Ovary (tissue), 9 donors: ENCODE data around the gene NPW. TPM values are rescaled to one million over a fixed set of nuclear protein-coding genes. Genes with fewer than 3 reads are reported as not detected.

ENCODE experiments used
- DNase-seq, 5 donors: peaks; one replicate each; pipeline ENCODE4 v3.0.0-alpha.2; 2019 to 2020
- H3K27ac ChIP-seq, 2 donors: fragments of 200-600 bp; one replicate each; pipeline versions ENCODE4 v1.5.1 to v1.8.0; 2019 to 2022
- H3K27me3 ChIP-seq: fragments of 200-600 bp; one replicate; pipeline ENCODE4 v1.8.0; 2022
- H3K36me3 ChIP-seq: fragments of 200-600 bp; sonication (generic); one replicate; pipeline ENCODE4 v1.5.1; 2019
- H3K4me1 ChIP-seq: one replicate; pipeline ENCODE4 v1.8.1; 2013; ENCODE audit warnings: mild to moderate bottlenecking, moderate library complexity; ENCODE audit not compliant: insufficient read depth
- H3K4me3 ChIP-seq: fragments of 200-600 bp; sonication (generic); one replicate; pipeline ENCODE4 v1.5.1; 2017
- H3K9me3 ChIP-seq, 2 donors: fragments of 200-600 bp in 1 of 2; sonication (generic) in 1 of 2; one replicate each; pipeline versions ENCODE4 v1.5.1 to v1.8.1; 2013 to 2019; ENCODE audit warnings: mild to moderate bottlenecking in 1 of 2, moderate library complexity in 1 of 2
- EP300 ChIP-seq: sonication (generic); formaldehyde crosslinking; IDR thresholded peaks from one replicate; pipeline ENCODE4 v1.6.1; 2017; ENCODE audit warnings: antibody characterized with exemption
- POLR2A ChIP-seq: fragments of 450-650 bp; IDR thresholded peaks from one replicate; pipeline ENCODE4 v1.6.1; 2017; ENCODE audit warnings: antibody characterized with exemption, mild to moderate bottlenecking, moderate library complexity
- WGBS, 3 donors: extraction: QIAGEN DNeasy Blood & Tissue Kit in 1 of 3; methylation state at CpG; one replicate each; pipeline versions ENCODE4 v1.1.5 to v1.1.7; 2013 to 2017; 5-methylcytosine and 5-hydroxymethylcytosine counted together
- intact Hi-C, 4 donors: fragments of 100-400 bp; cut with DNase I; formaldehyde crosslinking; loops; one replicate each; pipeline versions ENCODE4 v1.11.0 to v1.15.1; 2022 to 2023
- polyA plus RNA-seq, 2 donors: library from polyadenylated mRNA; stranded (reverse); fragments of 200-250 nt in 1 of 2; fragments of 350-450 nt in 1 of 2; fragmentation: Illumina TruSeq in 1 of 2; extraction: RNeasy Lipid Tissue Mini Kit (QIAGEN cat#74804) in 1 of 2; gene quantifications; one replicate each; pipeline ENCODE4 v1.2.3, GENCODE V29; 2013 to 2014
- total RNA-seq, 7 donors: library from RNA; depleted of rRNA in 2 of 7; stranded (reverse); fragments of >200 nt in 2 of 7; fragmentation: NEBNext Ultra II Directional in 3 of 7; extraction: Animal tissue kit (Norgen Biotek cat#: 25700) in 3 of 7; gene quantifications; one replicate each; pipeline versions ENCODE4 v1.1.0 to v1.2.4, GENCODE V29; 2016 to 2023
- TF ChIP-seq, protein P1 (sequence below), 3 donors: fragments of 450-650 bp in 2 of 3; fragments of 200-600 bp in 1 of 3; IDR thresholded peaks; one replicate each; pipeline versions ENCODE4 v1.5.1 to v1.8.0; 2016 to 2022; ENCODE audit warnings: antibody characterized with exemption in 3 of 3, mild to moderate bottlenecking in 1 of 3
- donor health status: DM: no; HTN: no; CAD: no; lungs with moderate emphysema.
- donor health status: DM: no; HTN: no; CAD: no.
- donor health status: Bipolar disorder and iron deficiency.
- donor health status: DM: yes; HTN: yes; CAD: no.
- donor health status: DM: no; HTN: no; CAD: no.
- donor health status: DM: yes; HTN: yes; CAD: no.

Gene NPW
- total and polyA plus RNA-seq, 9 donors = 0.17 to 1.1 (median 0.62) TPM; not detected in 5

DNA sequence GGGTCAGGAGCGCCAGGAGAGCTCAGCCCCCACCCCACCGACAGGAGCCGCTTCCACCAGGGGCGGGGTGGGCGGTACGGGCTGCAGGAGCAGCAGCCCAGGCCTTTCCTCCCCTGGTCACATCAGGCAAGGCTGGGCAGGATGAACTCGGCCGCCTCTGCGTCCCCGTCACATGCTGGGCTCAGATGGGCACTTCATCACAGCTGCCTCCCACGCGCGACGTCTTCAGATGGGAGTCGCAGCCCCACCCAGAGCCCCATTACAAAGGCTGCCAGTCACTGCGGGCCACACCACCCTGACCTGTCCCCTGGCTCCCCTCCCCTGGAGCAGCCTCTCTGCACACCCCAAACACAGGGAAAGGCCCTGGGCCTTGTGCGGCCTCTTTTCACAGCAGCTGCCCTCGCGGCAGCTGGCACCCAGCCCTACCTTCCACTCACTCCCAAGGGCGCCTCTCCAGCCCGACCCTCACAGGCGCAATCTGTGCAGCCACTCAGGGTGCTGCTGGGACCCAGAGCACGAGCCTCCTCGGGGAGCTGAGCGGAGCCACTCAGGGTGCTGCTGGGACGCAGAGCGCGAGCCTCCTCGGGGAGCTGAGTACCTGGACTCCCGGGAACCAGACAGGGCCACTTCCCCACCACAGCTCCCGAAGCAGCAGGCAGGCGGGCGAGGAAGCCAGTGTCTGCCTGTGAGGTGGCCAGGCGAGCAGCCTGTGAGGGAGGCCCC lies 14.6 kb upstream of the NPW start:
- no peak for TF ChIP-seq POLR2A
- TF ChIP-seq EP300 = no peak
- TF ChIP-seq, protein P1, sequence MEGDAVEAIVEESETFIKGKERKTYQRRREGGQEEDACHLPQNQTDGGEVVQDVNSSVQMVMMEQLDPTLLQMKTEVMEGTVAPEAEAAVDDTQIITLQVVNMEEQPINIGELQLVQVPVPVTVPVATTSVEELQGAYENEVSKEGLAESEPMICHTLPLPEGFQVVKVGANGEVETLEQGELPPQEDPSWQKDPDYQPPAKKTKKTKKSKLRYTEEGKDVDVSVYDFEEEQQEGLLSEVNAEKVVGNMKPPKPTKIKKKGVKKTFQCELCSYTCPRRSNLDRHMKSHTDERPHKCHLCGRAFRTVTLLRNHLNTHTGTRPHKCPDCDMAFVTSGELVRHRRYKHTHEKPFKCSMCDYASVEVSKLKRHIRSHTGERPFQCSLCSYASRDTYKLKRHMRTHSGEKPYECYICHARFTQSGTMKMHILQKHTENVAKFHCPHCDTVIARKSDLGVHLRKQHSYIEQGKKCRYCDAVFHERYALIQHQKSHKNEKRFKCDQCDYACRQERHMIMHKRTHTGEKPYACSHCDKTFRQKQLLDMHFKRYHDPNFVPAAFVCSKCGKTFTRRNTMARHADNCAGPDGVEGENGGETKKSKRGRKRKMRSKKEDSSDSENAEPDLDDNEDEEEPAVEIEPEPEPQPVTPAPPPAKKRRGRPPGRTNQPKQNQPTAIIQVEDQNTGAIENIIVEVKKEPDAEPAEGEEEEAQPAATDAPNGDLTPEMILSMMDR (IDR thresholded peaks at IDR 0.05) = no peak
- Histone ChIP-seq H3K4me3 (no peak overlapping the region), H3K27me3 (no peaks in the 10 kb centered on the region), H3K9me3 (no peaks in the 10 kb centered on the region), H3K27ac (no peak overlapping the region), H3K36me3 (no peaks in the 10 kb centered on the region), H3K4me1 (peaks cover 20% of the 10 kb centered on the region)
- intact Hi-C loops = no loop called here
- WGBS, 3 donors = 73 to 80% (median 77%) methylated on average over 34 of the region's 34 CpGs
- DNase-seq = peak in 2 of 5 donors; percentile 36 to 46

DNA sequence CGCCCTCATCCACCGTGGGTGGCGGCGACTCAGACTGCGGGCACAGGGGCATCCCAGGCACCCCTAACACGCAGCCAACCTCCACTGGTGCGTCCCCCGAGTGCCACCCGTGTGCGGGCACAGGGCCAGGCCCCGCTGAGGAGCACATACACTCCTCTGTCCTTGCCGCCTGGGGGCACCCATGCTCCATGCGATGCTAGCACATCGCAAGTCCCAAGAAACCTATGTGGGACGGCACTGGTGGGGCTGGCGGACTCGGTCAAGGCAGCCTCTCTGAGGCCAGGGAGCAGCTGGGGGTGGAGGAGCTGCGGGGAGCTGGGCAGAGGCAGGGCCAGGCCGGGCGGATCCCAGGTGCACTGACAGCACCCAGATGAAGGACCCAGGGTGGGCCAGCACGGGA lies 13.9 kb upstream of the NPW start:
- 73 to 82% (median 76%) methylated on average over 20 to 21 of the region's 21 CpGs for WGBS, 3 donors
- Histone ChIP-seq H3K36me3 (no peaks in the 10 kb centered on the region), H3K4me1 (peaks cover 26% of the 10 kb centered on the region), H3K27ac (no peak overlapping the region), H3K27me3 (no peaks in the 10 kb centered on the region), H3K4me3 (no peak overlapping the region), H3K9me3 (no peaks in the 10 kb centered on the region)
- intact Hi-C loops = no loop called here
- DNase-seq = peak in 2 of 5 donors; percentile 31 to 47
- TF ChIP-seq EP300 (no peak), POLR2A (no peak)
- TF ChIP-seq, protein P1 (IDR thresholded peaks at IDR 0.05) = no peak

DNA sequence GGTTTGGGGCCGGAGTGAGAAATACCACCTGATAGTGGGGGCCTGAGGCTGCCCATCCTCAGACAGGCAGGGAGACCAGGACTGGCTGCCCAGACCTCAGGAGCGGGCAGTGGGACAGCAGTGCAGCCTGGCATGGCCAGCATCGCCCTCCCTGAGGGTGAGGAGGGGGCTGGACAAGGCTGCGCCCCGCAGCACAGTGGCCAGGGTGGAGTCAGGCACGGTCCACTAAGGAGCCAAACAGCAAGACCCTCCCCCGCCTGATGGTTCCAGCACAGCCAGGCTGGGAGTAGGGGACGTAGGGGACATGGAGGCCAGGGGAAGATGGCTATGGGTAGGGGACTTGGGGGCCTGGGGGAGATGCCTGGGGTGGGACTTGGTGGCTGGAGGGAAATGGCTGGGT lies 13.3 kb upstream of the NPW start:
- intact Hi-C loops = no loop called here
- DNase-seq = peak in 1 of 5 donors; percentile 26
- Histone ChIP-seq H3K27me3 (no peaks in the 10 kb centered on the region), H3K4me3 (no peak overlapping the region), H3K9me3 (no peaks in the 10 kb centered on the region), H3K4me1 (peaks cover 26% of the 10 kb centered on the region), H3K27ac (no peak overlapping the region), H3K36me3 (no peaks in the 10 kb centered on the region)
- 81 to 93% (median 92%) methylated on average over 8 of the region's 8 CpGs for WGBS, 3 donors
- TF ChIP-seq POLR2A (no peak), EP300 (no peak)
- TF ChIP-seq, protein P1 (IDR thresholded peaks at IDR 0.05) = no peak

DNA sequence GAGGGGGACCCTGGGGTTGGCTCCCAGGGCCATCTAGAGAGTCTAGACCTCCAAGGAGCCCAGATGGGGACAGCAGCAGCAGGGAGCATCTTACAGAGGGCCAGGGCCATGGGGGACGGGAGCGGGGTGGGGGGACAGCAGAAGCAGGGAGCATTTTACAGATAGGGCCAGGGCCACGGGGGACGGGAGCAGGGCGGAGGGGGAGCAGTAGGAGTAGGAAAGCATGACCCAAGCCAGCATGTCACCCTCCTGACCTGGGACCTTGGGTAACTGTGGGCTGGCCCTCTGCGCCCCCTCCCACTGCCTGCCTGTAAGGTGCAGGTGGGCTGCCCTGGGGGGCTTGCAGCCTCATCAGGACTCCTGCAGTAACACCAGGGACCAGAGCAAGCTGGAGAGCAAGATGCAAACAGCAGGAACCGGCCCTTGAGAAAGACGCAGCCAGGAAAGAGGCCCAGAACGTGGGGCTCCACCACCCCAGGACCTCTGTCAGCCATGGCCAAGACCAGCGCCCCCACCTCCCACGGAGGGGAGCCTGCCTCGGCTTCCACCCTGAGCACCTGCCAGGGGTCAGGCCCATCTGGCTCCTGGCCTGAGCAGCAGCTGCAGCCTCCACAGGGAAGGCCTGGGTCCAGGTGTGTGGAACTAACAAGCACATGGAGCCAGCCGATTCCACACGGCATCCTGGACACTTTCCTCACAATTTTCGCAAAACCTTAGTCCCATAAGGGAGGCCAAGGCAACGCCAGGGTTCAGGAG lies 12.3 kb upstream of the NPW start:
- no peaks in the 10 kb centered on the region for H3K36me3 ChIP-seq
- H3K27me3 ChIP-seq = no peaks in the 10 kb centered on the region
- peaks cover 26% of the 10 kb centered on the region for H3K4me1 ChIP-seq
- intact Hi-C loops = no loop called here
- 52 to 68% (median 54%) methylated on average over 16 of the region's 16 CpGs for WGBS, 3 donors
- TF ChIP-seq, protein P1 (IDR thresholded peaks at IDR 0.05) = no peak
- no peak for TF ChIP-seq EP300
- no peak for TF ChIP-seq POLR2A
- DNase-seq = peak in 1 of 5 donors; percentile 34
- H3K27ac ChIP-seq = no peak overlapping the region
- no peaks in the 10 kb centered on the region for H3K9me3 ChIP-seq
- H3K4me3 ChIP-seq = no peak overlapping the region
